MM.1S (cell line): ENCODE data around the gene LAMA3.

ENCODE experiments used
- CTCF ChIP-seq: fragments of 300-600 bp; sonication (generic); IDR thresholded peaks from 2 replicates; pipeline ENCODE4 v1.5.1; 2016; ENCODE audit warnings: antibody characterized with exemption, low read length, mixed read lengths
- EZH2 ChIP-seq: fragments of 300-600 bp; sonication (generic); optimal IDR thresholded peaks from 2 replicates; pipeline ENCODE3; 2017; ENCODE audit warnings: low read depth, mild to moderate bottlenecking, antibody characterized with exemption, low read length, mixed read lengths

GRCh38 chr18:23941791-23942190 lies 252.5 kb downstream of the LAMA3 start:
- TF ChIP-seq CTCF (no peak), EZH2 (no peak)
